Brain pericyte (primary cell): ENCODE measurements around the gene FGD3.
"Not testable (repeated sequence)": the region's sequence is repeated elsewhere in the genome, so short reads cannot be mapped to it uniquely, and the experiment has no call there.

Experiments used
- DNase-seq: peaks from one replicate; pipeline ENCODE4 v3.0.0-alpha.2; 2012; ENCODE audit warnings: low read depth, low spot score

FGD3 gene

DNA sequence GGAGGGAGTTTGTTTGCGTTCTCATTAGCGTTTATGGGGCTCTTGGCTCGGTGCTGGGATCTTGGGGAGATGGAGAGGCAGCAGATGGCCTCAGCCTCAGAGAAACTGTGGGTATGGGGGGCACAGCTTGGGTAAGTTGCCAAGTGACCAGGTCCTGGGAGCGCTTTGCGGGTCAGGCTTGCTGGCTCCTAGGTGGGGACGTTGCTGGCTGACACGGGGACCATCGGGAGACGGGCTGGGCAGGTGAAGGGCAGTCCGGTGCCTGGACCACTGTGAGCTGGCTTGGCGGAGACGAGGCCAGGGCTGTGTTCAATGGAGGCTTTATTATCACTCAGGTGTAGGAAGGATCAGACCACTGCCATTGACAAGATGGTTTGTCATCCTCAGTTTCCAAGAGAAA is 30.0 kb downstream of the FGD3 start:
- DNase-seq = no peak

DNA sequence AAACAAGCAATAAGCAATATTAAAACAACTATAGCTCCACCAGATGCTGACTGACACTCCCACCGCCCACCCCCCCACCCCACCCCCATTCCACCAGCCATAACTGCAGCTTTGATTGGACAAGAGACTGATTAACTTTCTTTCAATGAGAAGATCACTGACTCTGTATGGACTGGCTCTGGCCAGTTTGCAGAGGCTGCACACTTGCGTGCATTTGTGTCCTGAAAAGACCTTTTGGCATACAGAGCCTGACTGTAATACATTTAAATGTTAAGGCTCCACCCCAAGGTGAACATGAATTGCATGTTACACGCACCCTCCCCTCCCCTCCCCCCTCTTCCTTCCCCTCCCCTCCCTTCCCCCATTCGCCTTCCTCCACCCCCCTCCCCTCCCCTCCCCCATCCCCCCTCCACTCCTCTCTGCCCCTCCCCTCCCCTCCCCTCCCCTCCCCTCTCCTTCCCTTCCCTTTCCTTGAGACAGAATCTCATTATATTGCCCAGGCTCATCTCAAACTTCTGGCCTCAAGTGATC is 31.1 kb downstream of the FGD3 start:
- DNase-seq = no peak

GRCh38 chr9:92979283-92980056 is 32.1 kb downstream of the FGD3 start:
- DNase-seq = no peak

DNA sequence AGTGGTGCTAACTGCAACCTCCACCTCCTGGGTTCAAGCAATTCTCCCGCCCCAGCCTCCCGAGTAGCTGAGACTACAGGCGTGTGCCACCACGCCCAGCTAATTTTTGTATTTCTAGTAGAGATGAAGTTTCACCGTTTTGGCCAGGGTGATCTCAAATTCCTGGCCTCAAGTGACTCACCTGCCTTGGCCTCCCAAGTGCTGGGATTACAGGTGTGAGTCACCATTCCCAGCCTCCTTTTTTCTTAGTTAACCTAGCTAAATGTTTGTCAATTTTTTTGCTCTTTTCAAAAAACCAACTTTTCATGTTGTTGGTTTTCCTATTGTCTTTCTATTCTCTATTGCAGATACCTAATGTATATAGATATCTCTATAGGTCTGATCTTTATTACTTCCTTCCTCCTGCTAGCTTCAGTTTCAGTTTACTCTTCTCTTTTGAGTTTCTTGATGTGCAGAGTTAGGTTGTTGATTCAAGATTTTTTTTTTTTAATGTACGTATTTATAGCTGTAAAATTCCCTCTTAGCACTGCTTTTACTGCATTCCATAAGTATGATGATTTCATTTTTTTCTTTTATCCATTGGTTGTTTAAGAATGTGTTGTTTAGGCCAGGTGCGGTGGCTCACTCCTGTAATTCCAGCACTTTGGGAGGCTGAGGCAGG is 32.9 kb downstream of the FGD3 start:
- DNase-seq = no peak

- no peak for DNase-seq
Observed at GRCh38 chr9:92982130-92982529, 34.8 kb downstream of the FGD3 start.

DNA sequence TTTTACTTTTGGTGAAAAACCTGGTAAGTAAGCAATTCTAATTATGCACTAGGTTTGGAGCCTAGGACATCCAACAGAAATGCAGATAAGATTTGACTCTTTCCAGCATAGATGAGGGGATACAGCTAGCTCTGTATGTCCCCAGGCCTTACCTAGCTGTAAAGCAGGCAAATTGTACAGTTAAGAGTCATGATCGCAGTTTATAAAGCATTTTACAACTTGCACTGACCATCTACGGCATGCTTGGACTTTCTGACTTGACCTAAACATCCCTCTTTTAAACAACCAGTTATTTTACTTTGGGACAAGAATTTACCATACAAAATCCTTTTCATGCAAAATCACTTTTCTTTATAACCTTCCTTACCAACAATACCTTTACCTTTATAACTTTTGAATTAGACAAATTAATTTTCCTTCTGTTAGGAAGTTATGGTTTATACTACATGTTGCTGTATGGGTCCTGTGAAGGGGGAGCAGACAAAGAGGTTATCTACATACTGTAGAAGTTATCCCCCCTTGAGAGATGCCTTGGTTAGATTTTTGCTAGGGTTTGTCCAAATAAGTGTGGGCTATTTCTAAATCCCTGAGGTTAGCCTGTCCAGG is 36.8 kb downstream of the FGD3 start:
- no peak for DNase-seq

- no peak for DNase-seq
Observed at GRCh38 chr9:92984976-92985375, 37.7 kb downstream of the FGD3 start.

DNA sequence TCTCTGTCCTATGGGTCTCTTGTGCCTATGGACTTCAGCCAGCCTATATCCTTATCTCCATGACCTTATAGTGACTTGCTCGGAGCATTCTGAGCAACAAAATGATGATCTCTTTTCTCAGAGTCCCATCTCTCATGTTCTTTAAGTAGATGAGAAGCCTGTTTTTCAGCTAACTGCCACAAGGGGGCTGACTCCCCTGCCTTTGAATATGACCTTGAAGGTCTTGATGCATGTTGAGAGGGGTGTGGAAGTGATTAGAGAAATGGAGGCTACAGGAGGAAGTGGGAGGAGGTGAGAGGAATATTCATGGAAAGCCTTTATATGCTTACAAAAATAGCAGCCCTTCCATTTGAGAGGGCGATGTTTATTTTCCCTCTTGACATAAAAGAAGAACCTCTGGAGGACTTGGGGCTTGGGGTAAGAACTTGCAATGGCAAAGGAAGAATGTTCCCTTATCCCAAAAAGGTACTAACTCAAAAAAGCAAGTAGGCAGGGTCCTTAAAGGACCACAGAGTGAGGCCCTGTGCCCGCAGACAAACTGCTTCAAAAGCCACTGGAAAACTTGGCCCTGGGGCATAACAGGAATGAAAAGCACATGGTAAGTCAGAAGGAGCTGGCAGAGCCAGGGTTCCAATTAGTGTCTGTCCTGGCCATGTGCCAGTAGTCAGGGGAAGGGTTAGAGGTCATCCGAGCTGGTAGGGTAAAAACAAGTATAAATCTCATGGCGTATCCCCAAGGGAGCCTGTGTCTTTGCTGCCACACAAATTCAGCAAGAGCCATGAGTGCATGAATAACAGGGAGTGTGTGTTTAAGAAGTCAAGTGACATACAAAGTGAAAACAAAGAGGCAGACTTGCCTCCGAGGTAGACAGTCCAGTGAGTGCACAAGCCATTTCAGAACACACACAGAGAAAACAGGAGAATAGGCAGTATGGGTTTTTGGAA is 39.1 kb downstream of the FGD3 start:
- DNase-seq = no peak

GRCh38 chr9:92988215-92988768 is 41.0 kb downstream of the FGD3 start:
- DNase-seq = no peak

DNA sequence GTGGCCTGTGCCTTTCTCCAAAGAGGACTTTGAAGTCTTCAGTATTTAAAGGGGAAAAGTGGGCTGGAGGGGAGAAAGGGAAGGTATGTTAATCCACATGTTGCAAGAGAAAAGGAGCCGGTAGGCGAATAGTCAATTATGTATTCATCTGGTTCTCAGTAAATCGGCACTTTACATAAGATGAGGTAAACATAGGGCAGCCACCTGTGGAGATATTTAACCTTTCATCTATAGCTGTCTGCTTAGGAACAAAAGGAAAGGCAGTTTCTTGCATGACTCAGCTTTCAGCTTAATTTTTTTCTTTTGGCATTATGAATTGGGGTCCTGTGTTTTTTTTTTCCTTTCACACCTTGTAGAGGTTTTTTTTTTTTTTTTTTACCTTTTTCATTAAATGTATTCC is 42.2 kb downstream of the FGD3 start:
- no peak for DNase-seq

DNA sequence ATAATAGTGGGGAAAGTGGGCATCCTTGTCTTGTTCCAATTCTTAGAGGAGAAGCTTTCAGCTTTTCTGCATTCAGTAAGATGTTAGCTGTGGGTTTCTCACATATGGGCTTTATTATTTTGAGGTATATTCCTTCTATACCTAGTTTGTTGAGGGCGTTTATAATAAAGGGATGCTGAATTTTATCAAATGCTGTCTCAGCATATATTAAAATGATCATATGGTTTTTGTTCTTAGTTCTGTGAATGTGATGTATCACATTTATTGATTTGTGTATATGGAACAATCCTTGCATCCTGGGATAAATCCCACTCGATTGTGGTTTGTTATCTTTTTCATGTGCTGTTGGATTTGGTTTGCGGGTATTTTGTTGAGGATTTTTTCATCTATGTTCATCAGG is 43.1 kb downstream of the FGD3 start:
- DNase-seq = no peak

- DNase-seq = no peak
Observed at GRCh38 chr9:92992549-92992948, 45.2 kb downstream of the FGD3 start.

DNA sequence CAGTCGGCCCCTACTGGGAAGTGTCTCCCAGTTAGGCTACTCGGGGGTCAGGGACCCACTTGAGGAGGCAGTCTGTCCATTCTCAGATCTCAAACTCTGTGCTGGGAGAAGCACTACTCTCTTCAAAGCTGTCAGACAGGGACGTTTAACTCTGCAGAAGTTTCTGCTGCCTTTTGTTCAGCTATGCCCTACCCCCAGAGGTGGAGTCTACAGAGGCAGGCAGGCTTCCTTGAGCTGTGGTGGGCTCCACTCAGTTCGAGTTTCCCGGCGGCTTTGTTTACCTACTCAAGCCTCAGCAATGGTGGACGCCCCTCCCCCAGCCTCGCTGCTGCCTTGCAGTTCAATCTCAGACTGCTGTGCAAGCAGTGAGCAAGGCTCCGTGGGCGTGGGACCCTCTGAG is 51.5 kb downstream of the FGD3 start:
- not testable (repeated sequence) for DNase-seq

DNA sequence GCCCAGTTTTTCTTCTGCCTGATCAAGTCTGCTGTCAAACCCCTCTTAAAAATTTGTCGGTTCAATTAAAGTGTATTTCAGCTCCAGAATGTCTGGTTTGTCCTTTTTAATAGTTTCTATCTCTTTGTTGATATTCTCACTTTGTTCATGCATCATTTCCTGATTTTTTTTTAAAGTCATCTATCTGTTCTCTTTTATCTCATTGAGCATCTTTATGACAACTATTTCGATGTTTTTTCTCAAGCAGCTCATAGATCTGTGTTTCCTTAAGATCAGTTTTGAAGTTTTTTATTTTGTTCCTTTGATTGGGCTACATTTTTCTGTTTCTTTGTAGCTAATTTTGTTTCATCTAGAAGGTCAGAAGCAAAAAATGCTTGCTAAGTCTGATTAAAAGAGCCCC is 53.7 kb downstream of the FGD3 start:
- no peak for DNase-seq

DNA sequence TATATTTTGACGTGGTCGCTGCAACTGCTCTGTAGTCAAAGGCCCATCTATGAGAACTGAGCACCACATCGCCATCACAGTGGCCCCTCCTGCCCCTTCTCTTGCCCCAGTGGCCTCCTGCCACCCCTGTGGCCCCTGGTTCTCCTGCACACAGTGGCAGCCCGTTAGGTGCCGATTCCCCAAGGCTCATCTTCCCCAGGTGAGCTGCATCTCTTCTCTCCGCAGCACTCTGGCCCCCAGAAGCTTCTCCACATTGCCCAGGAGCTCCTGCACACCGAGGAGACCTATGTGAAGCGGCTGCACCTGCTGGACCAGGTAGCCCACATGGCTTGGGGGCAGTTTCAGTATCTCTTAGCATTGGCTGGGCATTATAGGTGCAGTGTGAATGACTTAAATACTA is 55.4 kb downstream of the FGD3 start:
- no peak for DNase-seq

GRCh38 chr9:93003552-93004407 is 56.5 kb downstream of the FGD3 start:
- DNase-seq = no peak

DNA sequence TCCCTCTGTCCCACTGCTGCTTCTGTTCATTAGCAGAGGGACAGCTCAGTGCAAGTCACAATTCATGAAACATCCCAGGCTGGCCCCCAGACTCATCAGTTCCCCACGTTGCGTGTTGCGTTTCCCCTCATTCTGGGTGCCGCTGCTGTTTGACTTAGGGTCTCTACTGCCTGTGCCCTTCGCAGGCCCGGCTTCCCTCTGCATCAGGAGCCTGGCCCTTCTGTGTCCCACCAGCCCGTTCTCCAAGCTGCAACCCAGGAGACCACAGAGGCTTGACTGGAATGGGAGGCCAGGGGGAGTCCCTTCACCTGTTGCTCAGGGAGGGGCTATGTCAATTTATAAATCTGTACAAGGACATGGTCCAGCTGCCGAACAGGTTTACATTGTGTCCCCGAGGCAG is 57.2 kb downstream of the FGD3 start:
- no peak for DNase-seq

DNA sequence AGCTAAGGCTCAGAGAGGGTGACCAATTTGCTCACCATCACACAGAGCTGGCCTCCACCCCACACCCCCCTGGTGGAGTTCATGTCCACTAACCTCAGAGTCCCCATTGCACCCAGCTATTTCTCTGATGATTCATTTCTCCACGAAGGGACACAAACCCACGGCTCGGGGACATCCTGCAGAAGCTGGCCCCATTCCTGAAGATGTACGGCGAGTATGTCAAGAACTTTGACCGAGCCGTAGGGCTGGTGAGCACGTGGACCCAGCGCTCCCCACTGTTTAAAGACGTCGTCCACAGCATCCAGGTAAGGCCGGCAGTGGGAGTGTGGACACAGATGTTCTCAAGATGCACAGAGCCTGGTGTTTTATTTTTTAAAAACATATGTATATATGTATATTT is 58.6 kb downstream of the FGD3 start:
- DNase-seq = no peak

GRCh38 chr9:93007529-93008058 is 60.3 kb downstream of the FGD3 start:
- DNase-seq = no peak

GRCh38 chr9:93008457-93008856 is 61.1 kb downstream of the FGD3 start:
- DNase-seq = no peak
